Transverse colon (tissue), 4 donors: ENCODE results near the gene MAF. TPM values are rescaled to one million over a fixed set of nuclear protein-coding genes. Genes with fewer than 3 reads are reported as not detected.

Experiments used
- DNase-seq: peaks from one replicate; pipeline ENCODE4 v3.0.0-alpha.2; 2019
- H3K27ac ChIP-seq, 4 donors: fragments of 200-600 bp; sonication (generic); 2 replicates each; pipeline ENCODE4 v1.5.1; 2016 to 2018; ENCODE audit warnings: inconsistent platforms in 4 of 4
- H3K27me3 ChIP-seq: fragments of 200-600 bp; sonication (generic); 2 replicates; pipeline ENCODE4 v1.5.1; 2017; ENCODE audit warnings: inconsistent platforms
- H3K36me3 ChIP-seq, 4 donors: fragments of 200-600 bp; sonication (generic); 2 replicates each; pipeline ENCODE4 v1.5.1; 2017 to 2019; ENCODE audit warnings: inconsistent platforms in 4 of 4
- H3K4me1 ChIP-seq, 4 donors: fragments of 200-600 bp; sonication (generic); 2 replicates each; pipeline ENCODE4 v1.5.1; 2017 to 2020; ENCODE audit warnings: inconsistent platforms in 4 of 4
- H3K4me3 ChIP-seq, 4 donors: fragments of 200-600 bp; sonication (generic); 1 replicate in 1 of 4; 2 replicates in 3 of 4; pipeline versions ENCODE4 v1.5.1 to v1.6.1; 2017 to 2019; ENCODE audit warnings: inconsistent platforms in 4 of 4
- H3K9me3 ChIP-seq, 2 donors: fragments of 200-600 bp; sonication (generic); 2 replicates each; pipeline ENCODE4 v1.5.1; 2017 to 2019; ENCODE audit warnings: inconsistent platforms in 2 of 2
- CTCF ChIP-seq, 5 experiments: fragments of 200-600 bp in 3 of 5; fragments of 450-650 bp in 2 of 5; sonication (generic) in 3 of 5; IDR thresholded peaks; 1 replicate in 2 of 5; 2 replicates in 3 of 5; pipeline ENCODE4 v1.5.1; 2016 to 2017; ENCODE audit warnings: antibody characterized with exemption in 5 of 5, inconsistent platforms in 3 of 5, mild to moderate bottlenecking in 2 of 5, moderate library complexity in 1 of 5
- EP300 ChIP-seq: sonication (generic); formaldehyde crosslinking; IDR thresholded peaks from one replicate; pipeline ENCODE4 v1.6.1; 2017; ENCODE audit warnings: antibody characterized with exemption, low read depth
- POLR2A ChIP-seq: fragments of 450-650 bp; IDR thresholded peaks from one replicate; pipeline ENCODE4 v1.6.1; 2016; ENCODE audit warnings: antibody characterized with exemption, mild to moderate bottlenecking, moderate library complexity
- POLR2AphosphoS5 ChIP-seq, 3 donors: sonication (generic); formaldehyde crosslinking; IDR thresholded peaks; one replicate each; pipeline ENCODE4 v1.6.1; 2016; ENCODE audit warnings: antibody characterized with exemption in 3 of 3
- WGBS, 2 donors: methylation state at CpG; one replicate each; pipeline ENCODE4 v1.1.5; 2018; ENCODE audit warnings: low coverage in 1 of 2; 5-methylcytosine and 5-hydroxymethylcytosine counted together
- in situ Hi-C, 4 donors: fragments of 200-750 bp; cut with MboI; loops; one replicate each; pipeline versions ENCODE4 v1.15.0 to v1.15.1; 2017; ENCODE audit warnings: low sequenced_read_pairs in 3 of 4, low pct_ligation_motif_present in 1 of 4, low pct_unique_long_range_greater_than_20kb in 1 of 4
- intact Hi-C: fragments of 100-400 bp; cut with DNase I; formaldehyde crosslinking; loops from one replicate; pipeline ENCODE4 v1.15.1; 2023; ENCODE audit warnings: low total_unique reads
- total RNA-seq, 4 donors: library from RNA; depleted of rRNA; stranded (reverse); fragments of >200 nt; gene quantifications; one replicate each; pipeline ENCODE4 v1.1.0, GENCODE V29; 2016

The MAF gene
- total RNA-seq, 4 donors from 2014 or later = 8.4 to 25.2 (median 14.0) TPM

- H3K4me1 ChIP-seq = no peaks in the 10 kb centered on the region
- intact Hi-C loops (no loop called here), in situ Hi-C loops (no loop called here)
- H3K9me3 ChIP-seq = no peaks in the 10 kb centered on the region
- H3K36me3 ChIP-seq = no peaks in the 10 kb centered on the region
- DNase-seq = no peak
- no peak overlapping the region for H3K27ac ChIP-seq
- WGBS, 2 donors = 81 to 100% methylated on average over 1 of the region's 1 CpG
- TF ChIP-seq POLR2AphosphoS5 (IDR thresholded peaks at IDR 0.05) (no peak), POLR2A (no peak), EP300 (no peak), CTCF (IDR thresholded peaks at IDR 0.05) (no peak)
- H3K4me3 ChIP-seq = no peak overlapping the region
- H3K27me3 ChIP-seq = no peaks in the 10 kb centered on the region
Observed at GRCh38 chr16:79559532-79559931, 41.0 kb downstream of the MAF start.

GRCh38 chr16:79557421-79557820 is 43.1 kb downstream of the MAF start:
- intact Hi-C loops (no loop called here), in situ Hi-C loops (no loop called here)
- Histone ChIP-seq H3K27me3 (no peaks in the 10 kb centered on the region), H3K4me3 (no peak overlapping the region), H3K9me3 (no peaks in the 10 kb centered on the region), H3K27ac (no peak overlapping the region), H3K36me3 (no peaks in the 10 kb centered on the region), H3K4me1 (no peaks in the 10 kb centered on the region)
- 42 to 45% methylated on average over 3 of the region's 3 CpGs for WGBS, 2 donors
- no peak for DNase-seq
- TF ChIP-seq EP300 (no peak), CTCF (IDR thresholded peaks at IDR 0.05) (no peak), POLR2A (no peak), POLR2AphosphoS5 (IDR thresholded peaks at IDR 0.05) (no peak)

- intact Hi-C loops = no loop called here
- no peaks in the 10 kb centered on the region for H3K36me3 ChIP-seq
- H3K4me1 ChIP-seq = no peaks in the 10 kb centered on the region
- TF ChIP-seq CTCF (IDR thresholded peaks at IDR 0.05) (no peak), POLR2A (no peak), EP300 (no peak), POLR2AphosphoS5 (IDR thresholded peaks at IDR 0.05) (no peak)
- no peaks in the 10 kb centered on the region for H3K9me3 ChIP-seq
- no peak overlapping the region for H3K4me3 ChIP-seq
- H3K27ac ChIP-seq = no peak overlapping the region
- in situ Hi-C loops = no loop called here
- no peaks in the 10 kb centered on the region for H3K27me3 ChIP-seq
- no peak for DNase-seq
Observed at GRCh38 chr16:79554912-79555311, 45.6 kb downstream of the MAF start.

- intact Hi-C loops (no loop called here), in situ Hi-C loops (no loop called here)
- Histone ChIP-seq H3K4me1 (no peaks in the 10 kb centered on the region), H3K36me3 (no peaks in the 10 kb centered on the region), H3K27ac (no peak overlapping the region), H3K9me3 (no peaks in the 10 kb centered on the region), H3K27me3 (no peaks in the 10 kb centered on the region), H3K4me3 (no peak overlapping the region)
- WGBS, 2 donors = 95% methylated on average over 2 of the region's 2 CpGs; no CpG with 5 or more reads in 1 of the 2 donors
- TF ChIP-seq POLR2AphosphoS5 (IDR thresholded peaks at IDR 0.05) = no peak
- no peak for TF ChIP-seq CTCF (IDR thresholded peaks at IDR 0.05)
- no peak for TF ChIP-seq POLR2A
- TF ChIP-seq EP300 = no peak
- DNase-seq = no peak
Observed at GRCh38 chr16:79550373-79550772, 50.2 kb downstream of the MAF start.
